Measurements from ENCODE around the gene PXDN.

Gene PXDN

DNA sequence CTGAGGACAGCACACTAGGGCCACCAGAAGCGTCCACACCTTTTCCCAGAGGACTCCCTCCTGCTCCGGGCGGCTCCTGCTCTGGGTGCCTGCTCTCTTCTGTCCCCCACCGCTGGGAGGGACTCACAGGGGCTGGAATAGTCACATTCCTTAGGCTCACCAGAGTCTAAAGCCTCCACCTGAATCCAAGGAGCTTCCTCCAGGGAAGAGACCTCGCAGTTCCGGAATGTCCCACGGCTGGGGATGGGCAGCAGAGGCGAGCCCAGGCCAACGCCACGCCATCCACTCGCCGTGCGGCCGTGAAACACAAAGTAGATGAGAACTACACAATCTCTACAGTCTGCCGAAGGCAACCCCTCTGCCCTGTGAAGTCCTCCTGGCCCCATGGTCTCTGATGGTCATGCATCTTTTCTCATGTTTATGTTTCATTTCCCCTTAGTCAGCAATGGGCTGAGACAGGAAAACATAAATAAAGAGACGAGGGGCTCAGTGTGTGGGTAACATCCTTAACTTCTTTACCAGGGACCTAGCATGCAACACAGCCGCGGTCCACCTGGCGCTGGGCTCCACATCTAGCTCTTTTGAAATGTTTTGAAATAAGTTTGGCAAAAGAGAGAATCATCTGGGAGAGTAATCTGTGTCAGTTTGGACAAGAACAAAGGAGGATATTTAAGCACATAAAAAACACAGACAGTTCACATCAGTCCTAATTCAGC, 98.4 kb downstream of the PXDN start:
- DNase-seq = no peak

GRCh38 chr2:1644427-1644826, 99.9 kb downstream of the PXDN start:
- no peak for DNase-seq

- DNase-seq = no peak
These were observed 101.2 kb downstream of the PXDN start for GRCh38 chr2:1642993-1643619.

- no peak for DNase-seq
These were observed 102.1 kb downstream of the PXDN start for GRCh38 chr2:1642066-1642861.

DNA sequence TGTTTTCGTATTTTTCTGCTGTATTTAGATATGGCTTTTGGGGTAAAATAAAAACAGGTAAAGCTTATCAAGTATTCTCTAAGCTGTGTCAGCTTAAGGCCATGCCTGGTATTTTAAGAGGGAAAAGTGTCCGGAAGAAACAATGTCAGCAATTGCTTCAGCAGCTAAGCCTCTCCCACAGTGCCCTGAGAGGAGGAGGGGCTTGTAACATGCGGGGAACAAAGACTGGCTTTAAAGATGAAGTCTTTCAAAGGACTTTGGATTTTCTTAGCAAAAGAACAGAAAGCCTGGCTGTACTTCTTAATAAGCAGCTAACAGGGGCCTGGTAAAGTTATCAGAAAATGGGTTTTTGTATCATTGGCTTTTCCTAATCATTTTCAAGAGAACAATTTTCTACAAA, 102.8 kb downstream of the PXDN start:
- DNase-seq = peak; percentile 24

DNA sequence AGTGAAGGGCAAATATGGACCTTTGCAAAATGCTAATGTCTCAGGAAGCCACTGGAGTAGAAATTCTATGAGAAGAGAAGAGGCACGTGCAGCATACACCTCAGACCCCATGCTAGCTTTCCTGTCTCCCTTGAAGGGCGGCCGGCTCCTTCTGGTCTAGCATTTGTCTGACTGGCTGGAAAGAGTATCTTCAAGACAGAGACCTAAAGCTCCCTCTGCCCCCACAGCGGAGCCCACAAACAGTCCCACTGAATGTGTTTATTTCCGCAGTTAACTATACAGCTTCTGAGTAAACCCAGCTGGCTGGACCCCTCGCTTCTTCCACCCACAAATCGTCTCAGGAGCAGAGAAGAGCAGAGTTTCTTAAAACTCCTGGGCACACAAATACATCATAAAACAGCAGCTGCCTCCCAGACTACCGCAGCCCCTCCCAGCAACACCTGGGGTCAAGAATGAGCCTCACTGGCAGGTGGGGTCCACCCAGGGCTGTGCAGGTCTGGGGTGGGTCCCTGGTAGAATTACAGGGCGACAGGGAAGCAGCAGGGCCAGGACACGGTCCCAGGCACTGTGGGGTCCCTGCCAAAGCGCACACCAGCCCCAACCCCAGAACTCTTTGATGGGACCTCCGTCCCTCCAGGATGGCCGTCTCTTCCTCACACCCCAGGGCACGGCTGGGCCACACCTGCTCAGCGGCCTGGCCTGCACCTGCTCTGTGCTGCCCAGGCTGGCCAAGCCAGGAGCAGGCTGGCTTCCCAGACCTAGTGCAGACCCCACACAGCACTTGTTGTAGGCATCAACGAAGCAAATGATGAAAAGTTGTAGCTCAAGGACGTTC, 103.8 kb downstream of the PXDN start:
- DNase-seq = no peak

- DNase-seq = no peak
These were observed 105.0 kb downstream of the PXDN start for GRCh38 chr2:1639086-1639858.

DNA sequence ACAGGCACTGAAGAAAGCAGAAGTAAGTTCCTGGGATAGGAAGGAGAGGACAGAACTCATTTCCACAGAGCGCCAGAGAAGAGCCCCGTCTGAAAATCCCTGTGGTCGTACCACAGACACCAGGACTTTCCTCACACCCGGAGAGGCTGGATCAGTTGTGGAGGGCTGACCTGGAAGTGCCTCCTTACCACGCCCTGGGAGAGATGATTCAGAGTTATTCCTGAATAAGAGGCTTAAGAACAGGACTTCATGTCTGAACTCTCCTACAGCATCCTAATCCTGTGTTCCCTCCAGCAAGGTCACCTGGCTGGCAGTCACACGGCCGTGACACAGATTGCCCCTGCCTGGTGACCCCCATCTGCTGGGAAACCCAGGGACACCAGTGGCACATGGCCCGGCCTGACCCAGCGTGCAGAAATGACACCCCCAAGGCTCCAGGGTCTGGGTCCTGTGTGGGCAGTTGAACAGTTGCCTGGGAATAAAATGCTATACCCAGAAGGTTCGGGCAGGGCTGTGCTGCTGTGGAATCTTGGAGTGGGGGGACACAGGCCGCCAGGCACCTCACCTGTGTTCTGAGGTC, 105.9 kb downstream of the PXDN start:
- DNase-seq = no peak

GRCh38 chr2:1636791-1637415, 107.4 kb downstream of the PXDN start:
- no peak for DNase-seq

GRCh38 chr2:1635823-1636222, 108.5 kb downstream of the PXDN start:
- no peak for DNase-seq

DNA sequence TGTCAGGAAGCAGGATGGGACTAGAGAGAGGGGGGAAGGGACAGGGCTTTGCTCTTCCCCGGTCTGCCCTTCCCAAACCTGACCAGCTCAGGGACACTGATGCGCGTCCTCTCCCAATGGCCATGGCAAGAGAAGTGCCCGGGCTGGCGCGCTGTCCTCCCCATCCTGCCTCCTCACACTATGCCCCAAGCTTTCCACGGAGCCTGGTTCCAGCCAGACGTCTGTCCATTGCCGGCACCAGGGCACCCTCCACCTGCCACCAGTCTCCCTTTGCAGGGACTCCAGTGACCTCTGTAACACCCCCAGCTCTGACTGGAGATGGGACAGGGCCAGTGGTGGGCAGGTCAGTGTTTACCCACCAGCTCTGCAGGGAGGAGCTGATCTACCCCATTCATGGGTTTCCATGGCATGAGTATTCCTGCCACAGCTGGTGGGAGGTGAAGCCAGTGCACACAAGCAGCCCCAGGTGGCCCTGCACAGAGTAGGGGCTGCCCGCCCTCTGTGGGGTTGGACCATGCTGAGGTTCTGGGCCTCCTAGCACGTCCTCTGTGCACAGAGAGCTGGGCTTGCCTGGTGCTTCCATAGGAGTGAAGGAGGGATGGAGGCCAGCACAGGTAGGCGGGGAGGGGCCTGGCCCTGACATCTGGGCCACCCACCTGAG, 109.5 kb downstream of the PXDN start:
- DNase-seq = no peak

DNA sequence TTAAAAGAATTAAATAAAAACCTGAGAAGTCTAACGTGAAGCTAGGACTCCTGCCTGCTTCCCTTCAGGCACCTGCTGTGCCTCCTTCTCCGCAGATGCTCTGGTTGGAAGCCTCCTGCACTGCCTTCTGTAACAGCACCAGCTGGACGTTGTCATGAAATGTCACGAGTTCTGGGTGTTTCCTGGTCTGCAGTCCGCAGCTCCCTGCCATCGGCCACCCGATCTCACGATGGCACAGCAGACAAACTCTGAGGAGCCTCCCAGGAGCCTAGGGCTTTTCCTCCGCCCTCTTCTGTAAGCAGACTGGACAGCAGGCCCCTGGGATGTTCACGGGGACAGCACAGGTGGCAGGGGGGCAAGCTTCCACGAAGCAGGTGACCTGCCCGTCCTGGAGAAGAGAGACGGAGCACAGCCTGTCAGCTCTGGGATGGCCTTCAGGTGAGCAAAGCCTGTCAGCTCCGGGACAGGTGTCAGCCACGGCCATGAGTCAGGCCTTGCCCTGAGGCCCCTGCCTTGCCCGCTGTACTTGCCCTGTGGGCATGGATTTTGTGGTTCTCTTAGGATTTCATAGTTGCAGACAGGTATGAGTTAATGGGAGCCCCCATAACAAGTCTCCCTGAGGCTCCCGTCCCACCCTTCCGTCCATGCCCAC, 110.3 kb downstream of the PXDN start:
- DNase-seq = no peak

DNA sequence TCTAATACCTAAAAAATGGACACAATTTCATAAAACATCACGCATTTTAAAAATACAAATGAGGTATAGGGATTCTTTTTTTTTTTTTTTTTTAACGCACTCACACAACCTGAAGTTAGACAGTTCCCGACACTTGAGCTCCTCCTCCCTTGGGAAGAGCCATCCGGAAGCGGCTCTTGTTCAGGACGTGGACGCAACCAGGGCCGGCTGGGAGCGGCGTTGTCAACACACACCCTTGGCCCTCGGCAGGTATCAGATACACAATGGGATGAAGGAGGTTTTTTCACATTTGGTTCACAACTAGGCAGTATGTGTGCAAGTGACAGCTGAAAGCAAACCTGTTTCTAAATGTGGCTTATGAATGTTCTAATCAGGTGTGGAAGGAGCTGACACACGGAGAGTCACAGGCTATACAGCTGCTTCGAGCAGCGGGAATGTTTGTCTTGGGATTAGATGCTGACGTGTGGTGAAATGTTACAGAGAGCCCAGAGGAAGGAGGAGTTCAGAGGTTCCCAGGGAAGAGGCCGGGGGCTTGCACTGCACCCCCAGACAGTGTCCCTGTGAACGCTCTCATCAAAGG, 111.1 kb downstream of the PXDN start:
- DNase-seq = no peak

DNA sequence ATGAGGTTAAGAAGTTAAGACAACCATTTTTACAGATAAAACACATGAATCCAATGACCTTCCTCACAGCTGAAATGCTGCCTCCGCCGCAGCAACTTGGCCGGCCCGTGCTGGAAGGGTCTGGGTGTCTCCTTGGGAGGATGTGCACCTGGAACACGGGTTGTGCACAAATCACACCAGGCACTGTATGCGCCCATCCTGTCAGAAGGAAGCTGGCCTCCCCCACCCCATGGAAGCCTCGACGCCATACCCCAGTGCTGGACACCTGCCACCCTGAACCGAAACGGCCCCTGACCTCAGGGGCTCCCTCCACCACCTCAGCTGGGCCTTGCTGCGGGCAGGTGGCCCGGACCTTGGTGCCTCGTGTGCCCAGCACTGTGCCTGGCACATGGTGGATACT, 111.8 kb downstream of the PXDN start:
- DNase-seq = no peak

DNA sequence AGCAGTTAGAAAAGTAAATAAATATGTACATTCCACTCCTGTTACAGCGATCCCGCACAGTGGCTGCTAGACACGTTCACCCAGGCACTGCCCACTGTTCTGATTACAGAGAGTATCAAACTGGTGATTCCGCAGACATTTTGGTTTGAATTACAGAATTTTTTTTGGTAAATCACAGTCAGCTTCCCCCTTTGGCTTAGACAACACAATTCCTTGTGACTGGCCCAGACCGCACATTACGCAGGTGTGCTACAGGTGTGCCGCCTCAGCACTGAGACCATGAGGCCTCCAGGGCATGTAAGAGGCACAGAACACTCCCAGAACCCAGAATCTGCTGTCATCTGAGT, 112.3 kb downstream of the PXDN start:
- no peak for DNase-seq

GRCh38 chr2:1631292-1632001, 112.9 kb downstream of the PXDN start:
- no peak for DNase-seq

- DNase-seq = peak; percentile 7
These were observed 115.4 kb downstream of the PXDN start for GRCh38 chr2:1628893-1629292.

DNA sequence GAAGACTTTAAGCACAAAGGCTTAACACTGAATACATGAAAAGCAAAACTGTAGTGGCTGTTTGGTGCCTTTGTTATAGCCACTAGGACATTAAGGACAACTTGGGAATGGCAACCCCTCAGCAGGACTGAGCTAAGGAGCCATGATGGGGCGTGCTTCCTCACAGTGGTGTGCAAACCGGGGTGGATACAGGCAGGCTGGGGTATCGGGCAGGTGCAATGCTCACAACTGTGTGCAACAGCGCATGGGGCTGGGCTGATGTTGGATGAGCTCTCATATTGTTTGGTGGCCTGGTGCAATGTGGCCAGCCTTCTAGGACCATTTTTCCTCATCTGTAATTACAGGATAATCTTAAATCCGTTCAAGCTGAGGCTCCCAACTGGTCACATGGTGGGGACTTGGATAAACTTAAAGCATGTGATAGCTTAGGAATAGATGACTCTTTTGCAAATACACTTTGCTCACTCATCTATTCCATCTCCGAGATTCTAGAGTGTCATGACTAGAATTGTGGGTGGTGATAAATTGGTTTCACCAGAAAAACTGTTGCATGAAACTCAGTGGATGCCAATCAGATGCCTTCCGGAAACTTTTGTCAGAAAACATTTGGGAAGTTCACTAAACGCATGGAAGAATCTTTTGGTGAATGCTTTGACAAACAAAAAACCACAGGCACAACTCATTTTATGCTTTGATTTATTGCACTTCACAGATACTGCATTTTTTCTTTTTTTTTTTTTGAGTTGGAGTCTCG, 116.5 kb downstream of the PXDN start:
- DNase-seq = no peak

DNA sequence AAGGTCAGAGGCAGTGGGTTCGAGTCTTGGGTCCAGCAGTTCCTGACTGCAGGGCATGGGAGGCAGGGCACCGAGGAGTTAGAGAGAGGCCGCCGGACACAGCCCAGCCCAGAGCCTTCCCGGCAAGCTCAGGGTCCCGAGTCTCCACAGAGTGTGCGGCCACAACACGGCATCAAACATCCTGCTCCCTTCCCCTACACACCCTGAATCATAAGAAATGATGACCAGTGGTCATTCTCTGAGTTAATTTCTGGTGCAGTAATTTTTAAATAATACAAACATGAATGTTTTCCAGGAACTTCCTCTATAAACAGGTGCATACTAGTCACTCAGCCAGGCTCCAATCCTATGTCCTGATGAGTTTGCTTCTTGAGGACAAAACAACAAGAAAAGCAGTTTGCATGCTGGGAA, 118.0 kb downstream of the PXDN start:
- DNase-seq = no peak

Measured in midbrain (tissue), 1 donor.